Measurements from ENCODE around the gene PMAIP1.
A peak's percentile ranks its signal among the peaks of the same experiment; 100 is the strongest.
"Not testable (repeated sequence)": the region's sequence is repeated elsewhere in the genome, so short reads cannot be mapped to it uniquely, and the experiment has no call there.

PMAIP1 gene

GRCh38 chr18:59899298-59900221, at the start of gene PMAIP1:
Gene PMAIP1 (plus strand): TSS chr18:59899996. CDS start chr18:59900178, 182 bp downstream.
- DNase-seq (ENCODE audit: low read depth), result peak; percentile 95

GRCh38 chr18:59851784-59852399, 47.9 kb upstream of the PMAIP1 start:
- DNase-seq (ENCODE audit: low read depth), result no peak

GRCh38 chr18:59852548-59852947, 47.2 kb upstream of the PMAIP1 start:
- no peak for DNase-seq (ENCODE audit: low read depth)

- no peak for DNase-seq (ENCODE audit: low read depth)
These were observed 46.4 kb upstream of the PMAIP1 start for GRCh38 chr18:59853380-59853779.

GRCh38 chr18:59853988-59854387, 45.8 kb upstream of the PMAIP1 start:
- DNase-seq (ENCODE audit: low read depth), result not testable (repeated sequence)

- no peak for DNase-seq (ENCODE audit: low read depth)
These were observed 38.8 kb upstream of the PMAIP1 start for GRCh38 chr18:59861009-59861408.

- no peak for DNase-seq (ENCODE audit: low read depth)
These were observed 37.6 kb upstream of the PMAIP1 start for GRCh38 chr18:59861963-59862819.

GRCh38 chr18:59865241-59865986, 34.4 kb upstream of the PMAIP1 start:
- no peak for DNase-seq (ENCODE audit: low read depth)

- no peak for DNase-seq (ENCODE audit: low read depth)
These were observed 33.1 kb upstream of the PMAIP1 start for GRCh38 chr18:59866551-59867269.

- DNase-seq (ENCODE audit: low read depth), result no peak
These were observed 32.3 kb upstream of the PMAIP1 start for GRCh38 chr18:59867337-59868104.

- peak; percentile 51 for DNase-seq (ENCODE audit: low read depth)
These were observed 29.1 kb upstream of the PMAIP1 start for GRCh38 chr18:59870623-59871130.

GRCh38 chr18:59871711-59872362, 28.0 kb upstream of the PMAIP1 start:
- no peak for DNase-seq (ENCODE audit: low read depth)

GRCh38 chr18:59873641-59874040, 26.2 kb upstream of the PMAIP1 start:
- peak; percentile 57 for DNase-seq (ENCODE audit: low read depth)

GRCh38 chr18:59874166-59874565, 25.6 kb upstream of the PMAIP1 start:
- peak; percentile 98 for DNase-seq (ENCODE audit: low read depth)

GRCh38 chr18:59876310-59876626, 23.5 kb upstream of the PMAIP1 start:
- no peak for DNase-seq (ENCODE audit: low read depth)

GRCh38 chr18:59877361-59877760, 22.4 kb upstream of the PMAIP1 start:
- no peak for DNase-seq (ENCODE audit: low read depth)

- DNase-seq (ENCODE audit: low read depth), result peak; percentile 55
These were observed 21.2 kb upstream of the PMAIP1 start for GRCh38 chr18:59878644-59879043.

- peak; percentile 72 for DNase-seq (ENCODE audit: low read depth)
These were observed 17.8 kb upstream of the PMAIP1 start for GRCh38 chr18:59881728-59882656.
